KMS-11 (cell line): ENCODE measurements around the gene LPP.

Source experiments
- H2AFZ ChIP-seq: fragments of 200-600 bp; sonication (generic); 2 replicates; pipeline ENCODE4 v1.6.1; 2016; ENCODE audit warnings: antibody characterized with exemption, mixed run types, low read depth
- H3K27ac ChIP-seq: fragments of 200-600 bp; sonication (generic); 2 replicates; pipeline ENCODE4 v1.6.1; 2016; ENCODE audit warnings: mild to moderate bottlenecking, mixed run types
- H3K27me3 ChIP-seq: fragments of 200-600 bp; sonication (generic); 2 replicates; pipeline ENCODE4 v1.6.1; 2017; ENCODE audit warnings: mild to moderate bottlenecking, low read depth, mixed run types, moderate library complexity; ENCODE audit not compliant: insufficient read depth
- H3K36me3 ChIP-seq: fragments of 200-600 bp; sonication (generic); 2 replicates; pipeline ENCODE4 v1.6.1; 2017; ENCODE audit warnings: mild to moderate bottlenecking, mixed run types; ENCODE audit not compliant: insufficient read depth
- H3K4me1 ChIP-seq: fragments of 200-600 bp; sonication (generic); 2 replicates; pipeline ENCODE4 v1.6.1; 2016; ENCODE audit warnings: mild to moderate bottlenecking, low read depth, mixed run types; ENCODE audit not compliant: poor library complexity, severe bottlenecking
- H3K4me2 ChIP-seq: fragments of 200-600 bp; sonication (generic); 2 replicates; pipeline ENCODE4 v1.7.0; 2016; ENCODE audit warnings: mild to moderate bottlenecking, mixed run types
- H3K4me3 ChIP-seq: fragments of 200-600 bp; sonication (generic); IDR thresholded peaks from 2 replicates; pipeline ENCODE4 v1.6.1; 2017; ENCODE audit warnings: low read depth, low read length, mixed read lengths; ENCODE audit not compliant: insufficient read depth
- H3K79me2 ChIP-seq: fragments of 200-600 bp; sonication (generic); 2 replicates; pipeline ENCODE4 v1.6.1; 2016; ENCODE audit warnings: low read depth, mixed run types; ENCODE audit not compliant: insufficient read depth
- H3K9ac ChIP-seq: fragments of 200-600 bp; sonication (generic); 2 replicates; pipeline ENCODE4 v1.6.1; 2016; ENCODE audit warnings: mild to moderate bottlenecking, mixed run types
- H4K20me1 ChIP-seq: fragments of 200-600 bp; sonication (generic); 2 replicates; pipeline ENCODE4 v1.6.1; 2016; ENCODE audit warnings: mild to moderate bottlenecking, mixed run types; ENCODE audit not compliant: insufficient read depth
- CTCF ChIP-seq: fragments of 200-600 bp; sonication (generic); conservative IDR thresholded peaks from 2 replicates; pipeline ENCODE4 v1.6.1; 2017; ENCODE audit warnings: low read depth, mild to moderate bottlenecking, antibody characterized with exemption, low read length, moderate library complexity, mixed read lengths

The LPP gene

GRCh38 chr3:188686324-188686723, 532.4 kb downstream of the LPP start:
- Histone ChIP-seq H3K4me2 (no peak overlapping the region), H3K9ac (no peak overlapping the region), H3K4me1 (no peaks in the 10 kb centered on the region), H3K27me3 (no peaks in the 10 kb centered on the region), H4K20me1 (no peaks in the 10 kb centered on the region), H3K27ac (no peak overlapping the region), H3K79me2 (no peaks in the 10 kb centered on the region), H2AFZ (no peak overlapping the region), H3K36me3 (no peaks in the 10 kb centered on the region), H3K4me3 (no peak overlapping the region)
- no peak for TF ChIP-seq CTCF

GRCh38 chr3:188687389-188687788, 533.4 kb downstream of the LPP start:
- H3K9ac ChIP-seq = no peak overlapping the region
- H4K20me1 ChIP-seq = no peaks in the 10 kb centered on the region
- H3K36me3 ChIP-seq = no peaks in the 10 kb centered on the region
- TF ChIP-seq CTCF = no peak
- no peak overlapping the region for H3K4me3 ChIP-seq
- H3K27ac ChIP-seq = no peak overlapping the region
- no peak overlapping the region for H2AFZ ChIP-seq
- H3K4me1 ChIP-seq = no peaks in the 10 kb centered on the region
- H3K79me2 ChIP-seq = no peaks in the 10 kb centered on the region
- no peaks in the 10 kb centered on the region for H3K27me3 ChIP-seq
- no peak overlapping the region for H3K4me2 ChIP-seq

GRCh38 chr3:188689101-188689574, 535.2 kb downstream of the LPP start:
- Histone ChIP-seq H3K4me2 (no peak overlapping the region), H4K20me1 (no peaks in the 10 kb centered on the region), H3K27ac (no peak overlapping the region), H3K36me3 (no peaks in the 10 kb centered on the region), H3K4me1 (no peaks in the 10 kb centered on the region), H3K79me2 (no peaks in the 10 kb centered on the region), H3K4me3 (no peak overlapping the region), H3K9ac (no peak overlapping the region), H2AFZ (no peak overlapping the region), H3K27me3 (no peaks in the 10 kb centered on the region)
- no peak for TF ChIP-seq CTCF

- TF ChIP-seq CTCF = no peak
- no peak overlapping the region for H3K4me3 ChIP-seq
- H3K79me2 ChIP-seq = no peaks in the 10 kb centered on the region
- no peaks in the 10 kb centered on the region for H3K27me3 ChIP-seq
- no peak overlapping the region for H3K4me2 ChIP-seq
- no peak overlapping the region for H2AFZ ChIP-seq
- no peaks in the 10 kb centered on the region for H4K20me1 ChIP-seq
- H3K9ac ChIP-seq = no peak overlapping the region
- H3K27ac ChIP-seq = no peak overlapping the region
- no peaks in the 10 kb centered on the region for H3K4me1 ChIP-seq
- H3K36me3 ChIP-seq = no peaks in the 10 kb centered on the region
Measured at GRCh38 chr3:188690064-188690463, 536.1 kb downstream of the LPP start.
